Colonic mucosa (tissue), 4 donors: Measurements from ENCODE around the gene AP2A1. TPM values are rescaled to one million over a fixed set of nuclear protein-coding genes. Genes with fewer than 3 reads are reported as not detected.
A peak's percentile ranks its signal among the peaks of the same experiment; 100 is the strongest.

Experiments
- DNase-seq: peaks from one replicate; pipeline ENCODE4 v3.0.0-alpha.2; 2020
- H3K27ac ChIP-seq: fragments of 200-600 bp; one replicate; pipeline ENCODE4 v1.8.0; 2021
- H3K27me3 ChIP-seq: fragments of 200-600 bp; one replicate; pipeline ENCODE4 v1.8.0; 2021
- H3K36me3 ChIP-seq: fragments of 200-600 bp; one replicate; pipeline ENCODE4 v1.8.0; 2021
- H3K4me1 ChIP-seq: fragments of 200-600 bp; one replicate; pipeline ENCODE4 v1.8.0; 2021; ENCODE audit warnings: mild to moderate bottlenecking
- H3K4me3 ChIP-seq: fragments of 200-600 bp; one replicate; pipeline ENCODE4 v1.8.0; 2021
- H3K9ac ChIP-seq, 2 donors: one replicate each; pipeline ENCODE4 v1.7.0; 2013; ENCODE audit warnings: control low read depth in 2 of 2, low read depth in 2 of 2, low read length in 2 of 2
- H3K9me3 ChIP-seq: fragments of 200-600 bp; one replicate; pipeline ENCODE4 v1.8.0; 2021
- intact Hi-C: fragments of 100-400 bp; cut with DNase I; formaldehyde crosslinking; loops from one replicate; pipeline ENCODE4 v1.14.1; 2022
- total RNA-seq, 2 donors: library from RNA; stranded (reverse); fragmentation: NEBNext Ultra II Directional in 1 of 2; extraction: Animal tissue kit (Norgen Biotek cat#: 25700) in 1 of 2; gene quantifications; one replicate each; pipeline ENCODE4 v1.2.1, GENCODE V29; 2021
- TF ChIP-seq, protein P1 (sequence below): fragments of 200-600 bp; IDR thresholded peaks from one replicate; pipeline ENCODE4 v1.8.0; 2022; ENCODE audit warnings: antibody characterized with exemption, mild to moderate bottlenecking
- donor health status: healthy.
- donor health status: DM: no; HTN: no; CAD: no.
- donor health status: DM: no; HTN: no; CAD: no.

Gene AP2A1
- total RNA-seq, 2 donors from 2014 or later = 80.0 to 92.1 TPM

DNA sequence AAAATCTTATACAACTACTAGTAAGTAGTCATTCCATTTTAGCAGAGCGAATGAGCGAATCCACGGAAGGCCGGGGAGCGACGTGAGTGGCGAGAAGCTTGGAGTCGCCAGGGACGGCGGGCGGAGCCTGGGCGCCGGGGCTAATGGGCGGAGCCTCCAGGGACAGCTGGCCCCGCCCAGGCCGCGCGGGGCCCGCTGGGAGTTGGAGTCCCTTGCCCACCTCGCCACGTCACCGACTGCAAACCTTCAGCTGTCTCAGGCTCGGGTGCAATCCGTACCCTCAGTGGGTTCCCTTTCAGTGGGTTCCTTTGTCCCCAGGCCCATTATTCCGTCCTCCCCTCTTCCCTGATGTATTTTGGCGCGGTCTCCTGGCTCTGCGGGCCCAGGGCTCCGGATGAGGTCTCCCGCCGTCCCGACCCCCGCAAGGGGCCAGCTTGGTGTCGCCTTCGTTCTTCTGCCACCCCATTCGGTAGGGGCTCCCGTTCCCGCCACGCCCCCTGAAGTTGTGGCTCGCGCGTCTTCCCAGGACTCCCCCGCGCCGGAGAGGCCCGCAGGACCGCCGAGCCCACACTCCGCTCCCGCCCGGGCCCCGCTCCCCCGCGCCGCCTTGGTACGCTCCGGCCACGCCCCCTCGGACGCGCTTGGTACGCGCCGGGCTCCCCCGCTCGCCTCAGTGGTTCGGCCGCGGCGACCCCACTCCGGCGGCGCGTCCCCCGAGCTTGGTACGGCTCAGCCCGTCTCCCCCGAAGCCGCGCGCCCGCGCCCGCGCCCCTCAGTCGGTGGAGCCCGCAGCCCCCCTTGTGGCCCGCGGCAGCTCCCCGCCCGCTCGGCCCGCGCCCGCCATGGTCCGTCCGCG lies 83.9 kb downstream of the AP2A1 start, which contains the start of gene PTOV1:
PTOV1 (plus strand) TSS at position 673 of the 856 bp plus-strand sequence.
- TF ChIP-seq, protein P1, sequence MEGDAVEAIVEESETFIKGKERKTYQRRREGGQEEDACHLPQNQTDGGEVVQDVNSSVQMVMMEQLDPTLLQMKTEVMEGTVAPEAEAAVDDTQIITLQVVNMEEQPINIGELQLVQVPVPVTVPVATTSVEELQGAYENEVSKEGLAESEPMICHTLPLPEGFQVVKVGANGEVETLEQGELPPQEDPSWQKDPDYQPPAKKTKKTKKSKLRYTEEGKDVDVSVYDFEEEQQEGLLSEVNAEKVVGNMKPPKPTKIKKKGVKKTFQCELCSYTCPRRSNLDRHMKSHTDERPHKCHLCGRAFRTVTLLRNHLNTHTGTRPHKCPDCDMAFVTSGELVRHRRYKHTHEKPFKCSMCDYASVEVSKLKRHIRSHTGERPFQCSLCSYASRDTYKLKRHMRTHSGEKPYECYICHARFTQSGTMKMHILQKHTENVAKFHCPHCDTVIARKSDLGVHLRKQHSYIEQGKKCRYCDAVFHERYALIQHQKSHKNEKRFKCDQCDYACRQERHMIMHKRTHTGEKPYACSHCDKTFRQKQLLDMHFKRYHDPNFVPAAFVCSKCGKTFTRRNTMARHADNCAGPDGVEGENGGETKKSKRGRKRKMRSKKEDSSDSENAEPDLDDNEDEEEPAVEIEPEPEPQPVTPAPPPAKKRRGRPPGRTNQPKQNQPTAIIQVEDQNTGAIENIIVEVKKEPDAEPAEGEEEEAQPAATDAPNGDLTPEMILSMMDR = no peak
- Histone ChIP-seq H3K4me3 (peak within 1 kb of the TSS; percentile 71), H3K9ac (peak within 1 kb of the TSS; percentile 92 to 100), H3K27ac (peak within 1 kb of the TSS; percentile 92), H3K9me3 (no peaks in the 10 kb centered on the region), H3K36me3 (no peaks in the 10 kb centered on the region), H3K27me3 (no peaks in the 10 kb centered on the region), H3K4me1 (peaks cover 7% of the 10 kb centered on the region)
- DNase-seq = peak; percentile 92
- intact Hi-C loops = no loop called here

DNA sequence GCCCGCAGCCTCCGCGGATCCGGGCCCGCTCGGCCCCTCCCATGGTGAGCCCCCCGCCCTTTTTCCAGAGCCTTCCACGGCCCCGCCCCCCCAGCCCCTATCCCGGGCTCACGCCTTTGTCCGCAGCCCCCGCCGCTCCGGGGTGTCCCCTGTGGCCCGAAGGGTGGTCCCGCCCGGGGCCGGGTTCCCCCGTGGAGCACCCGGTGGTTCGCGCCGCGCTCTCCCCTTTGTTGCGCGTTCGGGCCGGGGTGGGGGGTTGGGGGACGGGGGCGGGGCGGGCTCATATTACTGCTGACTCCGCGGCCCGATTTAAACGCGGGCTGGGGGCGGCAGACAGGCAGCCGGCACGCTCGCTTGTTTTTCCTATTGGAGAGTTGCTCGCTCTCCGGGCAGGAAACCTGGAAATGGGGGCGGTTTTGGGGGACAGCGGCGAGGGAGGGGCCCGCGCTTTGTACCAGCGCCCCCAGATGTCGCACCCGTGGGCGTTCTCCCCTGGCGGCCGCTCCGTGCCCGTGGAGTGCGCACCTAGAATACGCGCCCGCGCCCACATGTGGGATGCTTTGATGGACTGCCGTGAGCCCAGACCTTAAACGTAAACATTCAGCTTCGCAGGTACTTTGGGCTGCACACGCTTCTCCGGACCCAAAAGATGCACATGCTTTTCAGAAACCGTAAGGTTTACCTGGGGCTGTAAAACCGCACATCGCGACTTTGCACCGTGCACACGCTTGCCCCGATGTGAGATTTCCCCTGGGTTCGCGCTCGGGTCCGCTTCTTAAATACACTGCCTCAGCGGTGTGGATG lies 84.9 kb downstream of the AP2A1 start:
- peaks cover 3% of the 10 kb centered on the region for H3K36me3 ChIP-seq
- no peaks in the 10 kb centered on the region for H3K27me3 ChIP-seq
- H3K9me3 ChIP-seq = no peaks in the 10 kb centered on the region
- H3K4me3 ChIP-seq = peak overlapping the region; percentile 71
- TF ChIP-seq, protein P1 = no peak
- H3K9ac ChIP-seq = peak overlapping the region; percentile 68 to 100
- DNase-seq = peak; percentile 52
- intact Hi-C loops = no loop called here
- peak overlapping the region; percentile 92 for H3K27ac ChIP-seq
- peaks cover 7% of the 10 kb centered on the region for H3K4me1 ChIP-seq

DNA sequence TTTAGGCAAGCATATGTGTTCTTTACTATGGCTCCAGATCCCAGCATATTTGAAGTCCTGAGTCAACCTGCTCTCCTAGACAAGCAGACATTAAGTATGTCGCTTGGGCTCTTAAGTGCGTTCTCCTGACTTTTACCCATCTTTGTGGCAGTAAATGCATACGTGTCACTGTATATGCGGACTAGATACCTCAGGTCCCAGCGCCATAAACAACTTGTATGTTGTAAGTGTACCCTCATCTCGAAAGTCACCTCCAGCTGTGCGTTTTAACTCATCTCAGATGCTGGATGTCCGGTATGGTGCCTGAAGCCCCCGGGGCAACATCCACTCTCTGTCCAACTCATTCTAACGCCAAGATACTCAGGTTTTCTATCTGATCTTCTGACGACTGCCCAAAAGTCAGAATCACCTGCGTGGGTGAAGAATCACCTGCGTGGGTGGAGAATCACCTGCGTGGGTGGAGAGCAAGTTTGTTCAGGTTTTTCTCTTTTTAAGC lies 85.9 kb downstream of the AP2A1 start:
- H3K9me3 ChIP-seq = no peaks in the 10 kb centered on the region
- intact Hi-C loops = no loop called here
- no peak overlapping the region for H3K27ac ChIP-seq
- TF ChIP-seq, protein P1 = no peak
- peaks cover 7% of the 10 kb centered on the region for H3K4me1 ChIP-seq
- H3K36me3 ChIP-seq = peaks cover 11% of the 10 kb centered on the region
- DNase-seq = no peak
- H3K9ac ChIP-seq = peak overlapping the region; percentile 60 to 68
- no peaks in the 10 kb centered on the region for H3K27me3 ChIP-seq
- H3K4me3 ChIP-seq = no peak overlapping the region

DNA sequence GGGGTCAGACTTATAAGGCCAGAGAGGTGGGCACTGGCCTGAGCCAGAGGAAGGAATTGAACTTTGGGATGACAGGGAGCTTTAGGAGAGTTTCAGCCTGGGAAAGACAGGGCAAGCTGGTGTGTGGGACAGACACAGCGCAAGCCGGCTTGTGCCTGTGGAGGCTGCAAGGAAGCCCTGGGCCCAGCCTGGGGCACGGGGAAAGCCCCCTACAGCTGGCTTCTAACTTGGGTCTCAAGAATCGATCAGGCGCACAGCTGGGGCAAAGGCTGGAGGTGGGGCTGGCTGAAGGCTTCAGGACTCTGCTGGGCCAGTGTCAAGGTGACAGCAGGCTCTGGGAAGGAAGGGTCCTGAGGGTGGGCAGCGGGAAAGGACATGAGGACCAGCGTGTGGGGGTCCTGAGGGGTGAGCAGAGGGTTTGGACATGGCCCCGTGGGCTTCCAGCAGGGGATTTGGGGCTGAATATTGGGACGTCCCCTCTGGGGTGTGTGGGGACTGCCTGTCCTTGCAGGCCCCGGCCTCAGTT lies 87.1 kb downstream of the AP2A1 start:
- no peak overlapping the region for H3K27ac ChIP-seq
- no peaks in the 10 kb centered on the region for H3K9me3 ChIP-seq
- no peak overlapping the region for H3K4me3 ChIP-seq
- H3K9ac ChIP-seq = no peak overlapping the region
- TF ChIP-seq, protein P1 = no peak
- H3K4me1 ChIP-seq = peaks cover 7% of the 10 kb centered on the region
- intact Hi-C loops = no loop called here
- H3K36me3 ChIP-seq = peaks cover 11% of the 10 kb centered on the region
- peak; percentile 21 for DNase-seq
- no peaks in the 10 kb centered on the region for H3K27me3 ChIP-seq
